AG09319 (cell line): ENCODE data around the gene IL18.
"Not testable (repeated sequence)": the region's sequence is repeated elsewhere in the genome, so short reads cannot be mapped to it uniquely, and the experiment has no call there.

Source experiments
- DNase-seq: peaks from one replicate; pipeline ENCODE4 v3.0.0-alpha.2; 2010; ENCODE audit warnings: low read depth; ENCODE audit errors: extremely low read depth
- TF ChIP-seq, protein P1 (sequence below): IDR thresholded peaks from 2 replicates; pipeline ENCODE4 v1.5.1; 2011; ENCODE audit warnings: low read depth, mild to moderate bottlenecking, inconsistent platforms, low read length, moderate library complexity

IL18 gene

GRCh38 chr11:112096194-112096593 lies 67.7 kb downstream of the IL18 start:
- TF ChIP-seq, protein P1, sequence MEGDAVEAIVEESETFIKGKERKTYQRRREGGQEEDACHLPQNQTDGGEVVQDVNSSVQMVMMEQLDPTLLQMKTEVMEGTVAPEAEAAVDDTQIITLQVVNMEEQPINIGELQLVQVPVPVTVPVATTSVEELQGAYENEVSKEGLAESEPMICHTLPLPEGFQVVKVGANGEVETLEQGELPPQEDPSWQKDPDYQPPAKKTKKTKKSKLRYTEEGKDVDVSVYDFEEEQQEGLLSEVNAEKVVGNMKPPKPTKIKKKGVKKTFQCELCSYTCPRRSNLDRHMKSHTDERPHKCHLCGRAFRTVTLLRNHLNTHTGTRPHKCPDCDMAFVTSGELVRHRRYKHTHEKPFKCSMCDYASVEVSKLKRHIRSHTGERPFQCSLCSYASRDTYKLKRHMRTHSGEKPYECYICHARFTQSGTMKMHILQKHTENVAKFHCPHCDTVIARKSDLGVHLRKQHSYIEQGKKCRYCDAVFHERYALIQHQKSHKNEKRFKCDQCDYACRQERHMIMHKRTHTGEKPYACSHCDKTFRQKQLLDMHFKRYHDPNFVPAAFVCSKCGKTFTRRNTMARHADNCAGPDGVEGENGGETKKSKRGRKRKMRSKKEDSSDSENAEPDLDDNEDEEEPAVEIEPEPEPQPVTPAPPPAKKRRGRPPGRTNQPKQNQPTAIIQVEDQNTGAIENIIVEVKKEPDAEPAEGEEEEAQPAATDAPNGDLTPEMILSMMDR: no peak
- DNase-seq: no peak

DNA sequence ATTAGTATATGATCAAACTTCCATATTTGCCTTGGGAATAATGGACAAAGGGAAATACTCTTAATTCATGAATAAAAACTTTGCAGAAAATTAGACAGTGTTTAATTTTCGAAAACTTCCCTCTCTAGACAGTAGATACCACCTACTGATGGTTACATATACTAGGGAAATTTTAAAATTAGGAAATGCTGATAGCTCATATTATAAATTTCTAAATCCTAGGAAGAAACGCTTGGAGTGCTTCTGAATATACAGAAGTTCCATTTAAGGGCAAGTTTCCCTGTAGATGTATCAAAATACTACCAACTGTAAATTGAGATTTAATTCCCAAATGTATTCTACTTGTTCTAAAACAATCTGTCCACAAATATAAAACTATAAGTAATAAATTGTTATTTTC lies 68.6 kb downstream of the IL18 start:
- not testable (repeated sequence) for DNase-seq
